ENCODE results near the gene CACNA2D4.

The CACNA2D4 gene

DNA sequence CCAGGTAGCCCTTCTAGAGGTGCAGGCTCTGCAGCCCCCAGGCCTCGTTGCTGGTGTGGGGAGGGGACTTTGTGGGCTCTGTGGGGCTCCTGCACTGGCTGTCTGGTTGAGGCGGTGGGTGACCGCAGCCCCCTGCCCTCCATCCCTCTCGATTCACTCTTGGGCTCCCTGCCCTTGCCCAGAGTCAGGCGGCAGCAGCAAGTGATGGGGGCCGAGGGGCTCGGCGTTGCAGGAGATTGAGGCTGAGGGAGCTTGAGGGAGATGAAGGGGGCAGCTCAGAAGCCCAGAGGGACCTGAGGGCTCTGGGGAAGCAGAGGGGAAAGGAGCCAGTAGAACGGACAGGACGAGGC, 107.5 kb downstream of the CACNA2D4 start:
- no peak for DNase-seq (ENCODE audit: low read depth, low spot score)
- TF ChIP-seq, protein P1, sequence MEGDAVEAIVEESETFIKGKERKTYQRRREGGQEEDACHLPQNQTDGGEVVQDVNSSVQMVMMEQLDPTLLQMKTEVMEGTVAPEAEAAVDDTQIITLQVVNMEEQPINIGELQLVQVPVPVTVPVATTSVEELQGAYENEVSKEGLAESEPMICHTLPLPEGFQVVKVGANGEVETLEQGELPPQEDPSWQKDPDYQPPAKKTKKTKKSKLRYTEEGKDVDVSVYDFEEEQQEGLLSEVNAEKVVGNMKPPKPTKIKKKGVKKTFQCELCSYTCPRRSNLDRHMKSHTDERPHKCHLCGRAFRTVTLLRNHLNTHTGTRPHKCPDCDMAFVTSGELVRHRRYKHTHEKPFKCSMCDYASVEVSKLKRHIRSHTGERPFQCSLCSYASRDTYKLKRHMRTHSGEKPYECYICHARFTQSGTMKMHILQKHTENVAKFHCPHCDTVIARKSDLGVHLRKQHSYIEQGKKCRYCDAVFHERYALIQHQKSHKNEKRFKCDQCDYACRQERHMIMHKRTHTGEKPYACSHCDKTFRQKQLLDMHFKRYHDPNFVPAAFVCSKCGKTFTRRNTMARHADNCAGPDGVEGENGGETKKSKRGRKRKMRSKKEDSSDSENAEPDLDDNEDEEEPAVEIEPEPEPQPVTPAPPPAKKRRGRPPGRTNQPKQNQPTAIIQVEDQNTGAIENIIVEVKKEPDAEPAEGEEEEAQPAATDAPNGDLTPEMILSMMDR (IDR thresholded peaks at IDR 0.05; ENCODE audit: low read depth, low read length): no peak
- in situ Hi-C loops (cut with HindIII; ENCODE audit: low sequenced_read_pairs): no loop called here
- H3K4me3 ChIP-seq (ENCODE audit: low read depth, low read length): no peak overlapping the region

GRCh38 chr12:1810201-1810930, 108.1 kb downstream of the CACNA2D4 start:
- H3K4me3 ChIP-seq (ENCODE audit: low read depth, low read length): no peak overlapping the region
- DNase-seq (ENCODE audit: low read depth, low spot score): no peak
- TF ChIP-seq, protein P1 (IDR thresholded peaks at IDR 0.05; ENCODE audit: low read depth, low read length): no peak
- in situ Hi-C loops (cut with HindIII; ENCODE audit: low sequenced_read_pairs): no loop called here

DNA sequence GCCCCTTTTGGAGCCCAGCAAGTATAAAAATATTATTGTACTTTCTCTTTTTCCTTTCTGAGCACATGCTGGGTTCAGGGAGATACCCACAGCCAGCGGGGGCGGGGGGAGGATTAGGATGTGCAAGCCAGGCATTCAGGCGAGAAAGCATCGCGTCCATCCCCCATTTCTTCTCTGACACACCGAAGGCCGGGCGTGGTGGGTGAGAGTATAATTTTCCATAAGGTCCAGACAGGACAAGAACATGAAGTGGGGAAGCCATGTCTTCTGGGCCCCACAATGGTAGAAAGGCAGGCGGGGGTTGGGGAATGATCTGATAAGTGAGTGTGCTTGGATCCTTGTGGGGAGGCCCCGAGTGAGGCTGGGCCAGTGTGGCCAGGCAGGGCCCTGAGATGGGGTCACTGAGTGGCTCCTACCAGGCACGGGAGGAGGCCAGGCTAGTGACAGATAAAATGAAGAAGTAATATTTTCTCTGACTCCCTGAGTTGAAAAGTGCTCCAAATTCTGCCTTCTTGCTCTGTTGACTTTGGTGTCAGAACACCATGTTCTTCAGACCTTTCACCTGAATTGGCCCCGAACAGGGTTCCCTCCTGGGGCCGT, 108.8 kb downstream of the CACNA2D4 start:
- TF ChIP-seq, protein P1 (IDR thresholded peaks at IDR 0.05; ENCODE audit: low read depth, low read length): no peak
- in situ Hi-C loops (cut with HindIII; ENCODE audit: low sequenced_read_pairs): no loop called here
- DNase-seq (ENCODE audit: low read depth, low spot score): no peak
- no peak overlapping the region for H3K4me3 ChIP-seq (ENCODE audit: low read depth, low read length)

- in situ Hi-C loops (cut with HindIII; ENCODE audit: low sequenced_read_pairs): no loop called here
- H3K4me3 ChIP-seq (ENCODE audit: low read depth, low read length): no peak overlapping the region
- DNase-seq (ENCODE audit: low read depth, low spot score): no peak
- TF ChIP-seq, protein P1 (IDR thresholded peaks at IDR 0.05; ENCODE audit: low read depth, low read length): no peak
Measured at GRCh38 chr12:1808798-1809480, 109.5 kb downstream of the CACNA2D4 start.

GRCh38 chr12:1808036-1808797, 110.2 kb downstream of the CACNA2D4 start:
- H3K4me3 ChIP-seq (ENCODE audit: low read depth, low read length): no peak overlapping the region
- in situ Hi-C loops (cut with HindIII; ENCODE audit: low sequenced_read_pairs): no loop called here
- TF ChIP-seq, protein P1 (IDR thresholded peaks at IDR 0.05; ENCODE audit: low read depth, low read length): no peak
- DNase-seq (ENCODE audit: low read depth, low spot score): no peak

GRCh38 chr12:1807087-1807860, 111.2 kb downstream of the CACNA2D4 start:
- TF ChIP-seq, protein P1 (IDR thresholded peaks at IDR 0.05; ENCODE audit: low read depth, low read length): no peak
- no peak for DNase-seq (ENCODE audit: low read depth, low spot score)
- in situ Hi-C loops (cut with HindIII; ENCODE audit: low sequenced_read_pairs): no loop called here

More at GRCh38 chr12:1807087-1807860, 111.2 kb downstream of the CACNA2D4 start:
- H3K4me3 ChIP-seq (ENCODE audit: low read depth, low read length): no peak overlapping the region

All from astrocyte of the spinal cord (primary cell).